OCI-LY7 (cell line): ENCODE data around the gene APBB1IP.
A peak's percentile ranks its signal among the peaks of the same experiment; 100 is the strongest.

Source experiments
- CTCF ChIP-seq: fragments of 200-600 bp; sonication (generic); conservative IDR thresholded peaks from 2 replicates; pipeline ENCODE4 v1.5.1; 2014; ENCODE audit warnings: mild to moderate bottlenecking, antibody characterized with exemption, low read length, moderate library complexity, mixed read lengths
- EZH2phosphoT487 ChIP-seq: fragments of 200-600 bp; sonication (generic); IDR thresholded peaks from 2 replicates; pipeline ENCODE4 v1.6.1; 2018; ENCODE audit warnings: low read depth, borderline replicate concordance, mild to moderate bottlenecking, mixed run types, antibody characterized with exemption, low read length, moderate library complexity, mixed read lengths

- TF ChIP-seq CTCF (peak; percentile 70), EZH2phosphoT487 (no peak)
Observed at GRCh38 chr10:26481315-26481692, 43.2 kb downstream of the APBB1IP start.
